ENCODE data around the gene FHL1.

DNA sequence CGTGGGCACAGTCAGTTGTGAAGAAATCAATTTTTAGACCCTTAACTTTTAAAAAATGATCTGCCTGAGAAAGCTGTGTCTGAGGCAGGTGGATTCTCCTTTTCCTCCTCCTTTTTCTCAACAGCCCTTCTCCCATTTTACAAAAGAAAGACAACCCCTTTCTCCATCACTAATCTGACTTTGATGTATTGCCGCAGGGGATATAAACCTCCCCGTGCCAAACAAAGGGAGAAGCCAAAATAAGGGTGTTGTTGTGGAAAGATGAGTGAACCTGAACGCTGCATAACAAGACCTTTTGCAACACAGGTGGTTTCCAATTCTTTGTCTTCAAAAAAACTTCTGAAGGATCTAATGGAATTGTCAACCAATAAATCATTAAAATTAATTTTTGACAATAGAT lies 8.4 kb upstream of the FHL1 start:
- TF ChIP-seq EZH2 (IDR thresholded peaks at IDR 0.05; ENCODE audit: borderline replicate concordance, low read depth, low read length, severe bottlenecking) (no peak), POLR2AphosphoS5 (IDR thresholded peaks at IDR 0.05; ENCODE audit: insufficient read depth, low read depth, low read length) (no peak), POLR2A (IDR thresholded peaks at IDR 0.05; ENCODE audit: low read depth, low read length) (no peak), JUN (IDR thresholded peaks at IDR 0.05; ENCODE audit: borderline replicate concordance, insufficient read depth, insufficient read length, low read depth) (no peak)
- TF ChIP-seq, protein P1, sequence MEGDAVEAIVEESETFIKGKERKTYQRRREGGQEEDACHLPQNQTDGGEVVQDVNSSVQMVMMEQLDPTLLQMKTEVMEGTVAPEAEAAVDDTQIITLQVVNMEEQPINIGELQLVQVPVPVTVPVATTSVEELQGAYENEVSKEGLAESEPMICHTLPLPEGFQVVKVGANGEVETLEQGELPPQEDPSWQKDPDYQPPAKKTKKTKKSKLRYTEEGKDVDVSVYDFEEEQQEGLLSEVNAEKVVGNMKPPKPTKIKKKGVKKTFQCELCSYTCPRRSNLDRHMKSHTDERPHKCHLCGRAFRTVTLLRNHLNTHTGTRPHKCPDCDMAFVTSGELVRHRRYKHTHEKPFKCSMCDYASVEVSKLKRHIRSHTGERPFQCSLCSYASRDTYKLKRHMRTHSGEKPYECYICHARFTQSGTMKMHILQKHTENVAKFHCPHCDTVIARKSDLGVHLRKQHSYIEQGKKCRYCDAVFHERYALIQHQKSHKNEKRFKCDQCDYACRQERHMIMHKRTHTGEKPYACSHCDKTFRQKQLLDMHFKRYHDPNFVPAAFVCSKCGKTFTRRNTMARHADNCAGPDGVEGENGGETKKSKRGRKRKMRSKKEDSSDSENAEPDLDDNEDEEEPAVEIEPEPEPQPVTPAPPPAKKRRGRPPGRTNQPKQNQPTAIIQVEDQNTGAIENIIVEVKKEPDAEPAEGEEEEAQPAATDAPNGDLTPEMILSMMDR (IDR thresholded peaks at IDR 0.05; ENCODE audit: extremely low read depth in 1 of 2, insufficient read depth in 1 of 2, low read depth in 1 of 2, low read length in 2 of 2) = no peak
